GM21786 (cell line): ENCODE measurements around the gene AMDHD1.

Source experiments
- ATAC-seq: cut with Tn5 transposase; IDR thresholded peaks from one replicate; pipeline ENCODE4 v1.9.1; 2021; ENCODE audit not compliant: unreplicated experiment

AMDHD1 gene

DNA sequence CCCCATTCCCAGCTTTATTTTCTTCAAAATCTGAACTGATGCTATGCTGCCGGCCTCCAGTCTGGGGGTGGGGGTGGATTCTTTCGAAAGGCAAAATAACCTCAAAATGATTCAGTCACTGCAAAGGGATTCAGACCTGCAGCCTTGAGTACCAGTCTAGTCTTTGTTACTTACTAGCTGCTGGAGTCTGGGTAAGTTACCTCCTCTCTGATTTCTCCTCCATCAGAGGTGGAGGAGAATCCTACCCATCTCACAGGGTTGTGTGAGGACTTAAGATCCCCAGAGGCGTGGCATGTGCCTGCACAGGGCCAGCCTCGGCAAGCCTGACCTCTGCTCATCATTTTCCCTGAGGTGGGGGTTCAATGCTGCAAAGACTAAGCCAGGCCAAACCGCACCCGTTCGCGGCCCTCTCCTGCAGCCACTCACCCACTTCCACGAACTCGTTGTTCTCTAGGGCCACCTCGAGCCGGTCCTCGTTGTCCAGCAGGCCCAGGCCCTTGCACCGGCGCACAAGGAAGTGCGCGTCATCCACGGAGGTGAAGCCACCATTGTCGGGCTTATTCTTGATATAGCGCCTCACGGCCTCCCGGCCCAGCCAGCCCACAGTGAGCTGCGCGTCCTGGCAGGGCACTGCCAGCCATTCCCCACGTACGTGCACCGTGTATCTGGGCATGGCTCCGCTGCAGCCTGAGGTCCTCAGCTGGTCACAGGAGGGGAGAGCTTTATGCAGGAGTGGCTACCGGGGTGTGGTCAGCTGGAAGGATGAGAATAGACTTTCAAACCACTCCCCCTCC is 52.3 kb downstream of the AMDHD1 start:
- no peak for ATAC-seq

DNA sequence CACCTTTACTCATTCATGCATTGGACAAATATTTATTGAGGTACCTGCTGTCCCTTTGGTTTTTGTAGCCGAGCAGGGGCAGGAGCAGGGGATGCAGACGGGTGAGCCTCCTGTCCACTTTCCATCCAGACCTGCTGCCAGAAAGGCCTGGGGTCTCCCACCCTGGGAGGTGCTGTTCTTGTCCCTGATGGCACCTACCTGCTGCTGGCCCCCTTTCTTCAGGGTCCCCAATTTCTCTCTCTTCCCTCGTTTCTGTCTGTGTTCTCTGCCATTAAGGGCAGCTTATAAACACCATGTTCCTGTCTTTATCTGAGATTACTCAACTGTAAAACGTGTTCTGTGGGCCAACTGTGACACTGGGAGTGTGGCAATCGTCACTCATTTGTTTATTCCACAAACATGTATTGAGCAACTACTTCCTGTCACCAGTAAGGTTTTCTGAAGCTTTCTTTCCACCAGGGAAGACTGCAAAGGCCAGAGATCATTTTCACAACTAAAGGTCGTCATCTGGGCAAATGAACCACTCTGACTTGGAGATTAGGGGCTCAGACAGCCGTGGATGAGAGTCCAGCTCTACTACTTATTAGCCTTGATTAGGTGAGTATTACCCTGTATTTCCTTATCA is 53.0 kb downstream of the AMDHD1 start, which contains the start of gene HAL:
TSS of gene HAL (minus strand) at position 311 of the 625 bp plus-strand sequence. CDS start 434 bp downstream, outside the sequence.
- ATAC-seq: no peak

DNA sequence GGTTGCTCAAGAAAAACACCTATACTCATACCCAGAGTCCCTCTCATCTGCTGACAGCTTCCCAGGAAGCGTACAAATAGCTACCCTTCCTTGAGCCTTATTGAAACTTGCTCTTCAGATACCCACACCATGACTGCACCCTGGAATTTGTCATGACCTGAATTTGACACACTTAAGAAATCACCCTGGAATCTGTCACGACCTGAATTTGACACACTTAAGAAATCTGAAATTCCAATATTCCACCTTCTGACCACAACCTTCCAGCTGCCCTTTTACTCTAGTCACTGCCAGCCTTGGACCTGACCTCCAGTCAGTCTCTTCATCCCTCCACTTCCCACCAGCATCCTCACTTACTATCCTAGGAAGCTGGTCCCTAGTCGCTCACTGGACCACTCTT is 54.1 kb downstream of the AMDHD1 start:
- ATAC-seq: no peak

DNA sequence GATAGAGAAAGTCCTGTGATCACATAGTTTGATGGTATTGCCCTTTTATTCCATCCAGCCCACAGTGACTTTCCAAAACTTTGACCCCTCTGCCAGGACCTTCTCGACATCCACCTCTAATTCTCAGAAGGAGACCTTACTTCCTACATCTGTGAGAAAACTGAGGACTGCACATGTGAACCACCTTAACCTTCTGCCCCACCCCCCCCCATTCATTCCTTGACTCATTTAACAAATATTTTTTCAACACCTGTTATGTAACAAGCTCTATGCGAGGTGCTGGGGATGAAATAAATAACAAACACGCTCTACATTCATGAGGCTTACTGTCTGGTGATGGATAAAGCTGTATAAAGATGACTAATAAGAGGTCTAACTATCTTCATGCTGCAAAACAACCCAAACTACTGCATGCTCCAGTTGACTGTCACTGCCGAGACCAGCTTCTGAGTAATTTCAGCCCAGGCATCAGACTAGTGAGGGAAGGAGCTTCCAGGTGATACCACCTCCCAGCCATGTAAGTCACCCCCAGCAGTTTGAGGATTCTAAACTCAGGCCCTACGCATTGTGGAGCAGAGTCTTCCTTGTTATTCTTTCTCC is 54.9 kb downstream of the AMDHD1 start:
- no peak for ATAC-seq

DNA sequence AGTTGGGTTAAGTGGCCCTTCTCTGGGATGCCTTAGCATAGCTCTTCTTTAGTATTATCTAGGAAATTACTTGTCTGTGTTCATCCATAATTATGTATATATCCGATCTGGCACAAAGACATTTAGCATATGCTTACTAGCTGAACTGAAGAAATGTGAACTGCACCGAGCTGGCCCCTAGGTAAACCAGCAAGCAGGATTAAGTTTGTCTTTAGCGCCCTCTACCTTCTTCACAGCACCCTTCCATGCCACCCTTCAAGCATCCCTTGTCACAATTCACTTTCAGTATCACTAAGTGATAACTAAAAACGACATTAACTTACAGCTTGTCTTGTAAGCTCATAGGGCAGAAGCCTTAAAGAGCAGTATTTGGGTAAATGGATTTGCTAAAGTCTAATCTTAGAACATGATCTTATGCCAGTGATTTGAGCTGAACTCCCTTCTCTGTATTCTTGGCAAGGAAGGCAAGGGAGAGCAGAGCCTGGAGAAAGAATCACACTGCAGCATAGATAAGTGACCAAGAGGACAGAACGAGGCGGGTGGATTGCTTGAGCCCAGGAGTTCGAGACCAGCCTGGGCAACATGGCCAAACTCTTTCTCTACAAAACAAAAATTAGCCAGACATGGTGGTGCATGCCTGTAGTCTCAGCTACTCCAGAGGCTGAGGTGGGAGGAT is 55.6 kb downstream of the AMDHD1 start:
- peak; percentile 97 for ATAC-seq

DNA sequence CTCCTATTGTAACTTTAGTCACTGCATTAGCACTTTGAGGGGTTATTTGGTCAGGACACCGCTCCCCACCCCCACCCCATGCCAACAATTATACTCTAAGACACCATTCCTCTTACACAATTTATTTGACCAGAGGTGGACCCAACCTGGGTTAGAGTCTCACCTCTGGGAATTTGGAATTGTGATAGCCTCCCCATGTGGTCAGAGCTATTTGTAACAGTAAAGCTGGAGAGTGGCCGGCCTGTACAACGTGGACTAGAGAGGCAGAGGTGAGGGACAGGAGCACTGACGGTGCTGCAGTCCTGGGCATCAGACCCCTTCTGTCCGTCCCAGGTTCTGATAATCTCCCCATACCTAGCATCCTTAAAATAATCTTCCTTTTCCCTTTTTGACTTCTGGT is 56.4 kb downstream of the AMDHD1 start:
- no peak for ATAC-seq

DNA sequence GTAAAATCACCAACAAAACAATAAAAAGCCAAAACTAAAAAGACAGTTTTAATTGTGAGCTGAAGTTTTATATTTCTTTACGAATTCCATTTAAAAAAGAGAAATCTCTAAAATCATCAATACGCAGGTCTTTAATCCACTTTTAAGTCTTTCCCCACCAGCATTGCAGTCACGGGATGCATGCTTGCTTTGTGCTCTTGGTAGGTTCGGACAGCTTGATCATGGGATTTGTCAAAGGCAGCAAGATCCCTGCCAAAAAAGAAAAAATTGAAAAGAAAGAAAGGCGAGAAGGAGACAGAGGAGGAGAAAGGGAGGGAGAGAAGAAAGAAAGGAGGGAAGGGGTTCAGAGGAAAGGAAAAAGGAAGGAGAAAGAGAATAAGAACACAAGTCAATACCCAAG is 57.7 kb downstream of the AMDHD1 start:
- ATAC-seq: no peak

DNA sequence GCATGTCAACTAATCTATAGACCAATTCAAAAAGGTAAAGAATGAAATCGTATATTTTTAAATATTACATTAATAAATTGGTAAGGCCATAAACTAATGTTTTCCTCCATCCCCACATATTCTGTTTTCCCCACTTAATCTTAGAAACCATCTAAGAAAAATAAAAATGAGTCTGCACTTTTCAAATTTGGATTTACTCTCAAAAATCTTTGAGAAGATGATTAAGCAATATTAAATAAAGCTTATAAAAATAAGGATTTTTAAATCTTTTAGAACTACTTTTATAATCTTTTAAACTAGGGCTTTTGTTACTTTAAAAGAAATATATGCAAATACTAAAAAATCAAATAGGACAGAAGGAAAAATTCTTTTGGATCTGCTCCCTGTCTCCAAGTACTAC is 63.6 kb downstream of the AMDHD1 start:
- ATAC-seq: no peak

DNA sequence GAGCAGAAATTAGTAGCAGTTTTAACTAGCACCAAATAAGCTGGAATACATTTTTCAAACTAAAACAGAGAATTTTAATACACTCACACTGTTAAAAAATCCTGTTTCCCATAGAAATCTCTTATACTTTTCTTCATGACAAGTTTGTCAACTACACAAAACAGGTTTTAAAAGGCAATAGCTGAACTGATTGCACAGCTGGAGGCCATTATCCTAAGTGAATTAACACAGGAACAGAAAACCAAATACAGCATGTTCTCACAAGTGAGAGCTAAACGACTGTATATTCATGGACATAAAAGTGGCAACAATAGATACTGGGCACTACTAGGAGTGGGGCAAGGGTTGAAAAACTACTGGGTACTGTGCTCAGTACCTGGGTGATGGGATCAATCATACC is 64.6 kb downstream of the AMDHD1 start:
- no peak for ATAC-seq

DNA sequence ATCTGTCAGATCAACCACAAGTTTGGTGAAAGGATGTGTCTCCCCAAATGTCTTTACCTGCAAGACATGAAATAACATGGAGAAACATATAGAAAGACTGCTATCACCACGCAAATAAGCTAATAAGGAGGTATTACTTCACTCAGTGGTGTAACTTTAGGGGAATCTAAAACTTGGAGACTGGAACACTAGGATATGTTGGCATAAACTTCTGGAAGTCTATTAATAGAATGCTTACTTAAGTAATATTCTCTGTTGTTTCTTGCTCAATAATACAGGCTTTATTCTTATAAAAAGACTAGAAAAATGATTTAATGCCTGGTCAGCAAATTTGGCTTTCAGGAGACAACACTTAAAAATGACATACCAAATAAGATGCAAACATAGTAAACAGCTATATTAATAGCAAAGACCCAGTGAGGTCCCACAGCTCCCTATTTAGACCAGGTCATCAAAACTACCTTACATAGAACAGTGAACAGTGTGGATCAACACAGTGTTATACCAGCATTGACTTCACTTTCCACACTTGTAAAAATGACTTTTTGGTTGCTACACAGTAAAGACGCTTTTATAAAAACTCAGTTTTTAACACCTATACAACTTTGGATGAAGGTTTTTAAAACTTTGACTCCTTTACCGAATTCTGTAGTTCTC is 71.9 kb downstream of the AMDHD1 start:
- no peak for ATAC-seq

DNA sequence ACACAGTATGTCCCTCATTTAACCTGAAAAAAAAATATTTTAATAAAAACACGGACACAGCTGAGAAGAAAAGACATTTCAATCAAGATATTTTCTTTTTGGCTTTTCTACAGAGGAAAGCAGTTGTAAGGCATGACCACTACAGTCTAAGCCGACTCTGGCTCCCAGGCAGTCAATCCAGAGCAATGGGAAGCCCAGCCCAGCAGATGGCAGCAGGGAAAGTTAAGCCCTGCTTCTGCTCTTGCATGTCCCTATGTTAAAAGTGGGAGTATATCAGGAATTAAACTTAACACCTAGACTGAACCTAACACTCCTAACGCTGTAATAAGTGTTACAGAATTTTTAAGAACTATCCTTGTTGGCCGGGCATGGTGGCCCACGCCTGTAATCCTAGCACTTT is 72.5 kb downstream of the AMDHD1 start:
- no peak for ATAC-seq
